WI38 (cell line): ENCODE data around the gene TDRD10.
"Not testable (repeated sequence)": the region's sequence is repeated elsewhere in the genome, so short reads cannot be mapped to it uniquely, and the experiment has no call there.

Experiments
- H3K4me3 ChIP-seq: 2 replicates; pipeline ENCODE4 v1.5.1; 2011; ENCODE audit warnings: low read depth, mild to moderate bottlenecking, control low read depth, low read length
- CTCF ChIP-seq: IDR thresholded peaks from 2 replicates; pipeline ENCODE4 v1.5.1; 2012; ENCODE audit warnings: low read depth, mild to moderate bottlenecking, control low read depth, low read length

Gene TDRD10

GRCh38 chr1:154519591-154519991 is 17.6 kb downstream of the TDRD10 start:
- no peak overlapping the region for H3K4me3 ChIP-seq
- no peak for TF ChIP-seq CTCF

GRCh38 chr1:154520333-154520732 is 18.3 kb downstream of the TDRD10 start:
- TF ChIP-seq CTCF = no peak

DNA sequence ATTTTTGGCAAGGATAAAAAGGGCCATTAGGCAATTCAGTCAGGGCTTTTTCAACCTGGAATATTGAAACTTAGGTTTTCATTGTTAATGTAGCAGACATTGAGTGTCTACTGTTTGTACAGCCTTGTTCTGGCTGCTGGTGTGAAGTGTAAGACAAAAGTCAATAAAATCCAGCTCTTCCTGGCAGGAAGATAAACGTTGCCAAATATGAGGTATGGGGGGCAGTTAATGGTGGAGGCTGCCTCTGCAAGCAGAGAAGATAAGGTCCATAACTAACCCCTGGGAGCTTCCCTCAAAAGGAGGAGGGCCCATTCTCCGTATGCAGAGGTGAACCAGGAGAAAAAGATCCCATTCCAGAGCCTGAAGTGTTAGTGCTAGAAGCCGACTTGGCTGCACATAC is 19.7 kb downstream of the TDRD10 start:
- no peak for TF ChIP-seq CTCF
- H3K4me3 ChIP-seq = no peak overlapping the region

More at GRCh38 chr1:154520333-154520732, 18.3 kb downstream of the TDRD10 start:
- H3K4me3 ChIP-seq = no peak overlapping the region

DNA sequence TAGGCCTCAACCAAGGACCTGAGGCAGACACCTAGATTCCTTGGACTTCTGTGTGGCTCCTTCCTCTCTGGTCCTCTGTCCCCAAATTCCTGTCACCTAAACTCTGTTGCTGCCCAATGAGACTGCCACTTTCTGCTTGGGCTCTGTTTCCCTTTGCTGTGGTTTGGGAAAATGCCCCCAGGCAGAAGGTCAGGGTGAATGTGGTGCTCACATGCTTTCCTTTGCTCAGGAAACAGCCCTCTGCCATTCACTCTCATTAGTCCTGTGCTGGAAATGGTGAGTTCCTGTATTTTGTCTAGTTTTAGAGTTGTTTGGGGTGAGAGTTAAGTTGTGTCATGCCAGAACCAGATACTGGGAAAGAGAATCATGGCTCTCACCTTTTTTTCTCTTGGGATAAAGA is 22.9 kb downstream of the TDRD10 start:
- no peak for TF ChIP-seq CTCF
- no peak overlapping the region for H3K4me3 ChIP-seq

DNA sequence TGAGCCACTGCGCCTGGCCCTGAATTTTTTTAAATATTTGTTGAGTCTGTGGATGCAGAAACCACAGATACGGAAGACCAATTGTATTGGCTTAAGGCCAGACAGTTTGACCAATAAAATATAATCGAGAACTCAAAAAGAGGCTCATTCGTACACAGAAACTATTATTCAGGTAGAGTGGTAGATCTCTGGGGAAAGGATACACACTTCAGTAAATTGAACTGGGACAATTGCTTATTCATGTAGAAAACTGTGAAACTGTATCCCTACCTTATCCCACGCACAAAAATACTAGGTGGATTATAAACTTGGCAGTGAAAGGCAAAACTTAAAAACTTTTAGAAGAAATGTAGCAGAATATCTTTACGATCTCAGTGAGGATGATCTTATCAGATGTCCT is 25.2 kb downstream of the TDRD10 start:
- no peak overlapping the region for H3K4me3 ChIP-seq
- no peak for TF ChIP-seq CTCF

- H3K4me3 ChIP-seq = no peak overlapping the region
- TF ChIP-seq CTCF = no peak
Measured at GRCh38 chr1:154529308-154529707, 27.3 kb downstream of the TDRD10 start.

- H3K4me3 ChIP-seq = not testable (repeated sequence)
Measured at GRCh38 chr1:154531950-154532349, 29.9 kb downstream of the TDRD10 start.

GRCh38 chr1:154533952-154534844 is 32.2 kb downstream of the TDRD10 start:
- TF ChIP-seq CTCF = no peak
- H3K4me3 ChIP-seq = no peak overlapping the region
